ENCODE results near the gene P4HB. TPM values are rescaled to one million over a fixed set of nuclear protein-coding genes. Genes with fewer than 3 reads are reported as not detected.

The P4HB gene
- total RNA-seq, 2 experiments from 2014 or later = 388 to 577 TPM

- Histone ChIP-seq H3K4me2 (ENCODE audit: low read length) (peak overlapping the region; percentile 23; the same call in 1 of the 2 replicates), H3K9me3 (ENCODE audit: low read length) (no peaks in the 10 kb centered on the region), H3K4me3 (ENCODE audit: low read depth, low read length, poor library complexity, severe bottlenecking) (no peak overlapping the region), H3K27ac (ENCODE audit: low read depth, low read length, poor library complexity, severe bottlenecking) (peak overlapping the region; percentile 61), H3K9me2 (ENCODE audit: insufficient read depth, low read length) (no peaks in the 10 kb centered on the region), H4K20me1 (ENCODE audit: insufficient read depth, low read length) (peaks cover 5% of the 10 kb centered on the region; the same call in 1 of the 2 replicates), H3K4me1 (ENCODE audit: insufficient read depth, low read length, poor library complexity, severe bottlenecking) (peaks cover 64% of the 10 kb centered on the region), H3K36me3 (ENCODE audit: insufficient read depth, low read length) (peaks cover 76% of the 10 kb centered on the region), H2AFZ (ENCODE audit: low read length) (no peak overlapping the region), H3K79me2 (ENCODE audit: insufficient read depth, low read depth, low read length) (peaks cover 40% of the 10 kb centered on the region)
- DNase-seq (ENCODE audit: low spot score) = peak; percentile 31
- TF ChIP-seq EZH2phosphoT487 (IDR thresholded peaks at IDR 0.05; ENCODE audit: borderline replicate concordance, low read depth, low read length) = no peak
- TF ChIP-seq CTCF (conservative IDR thresholded peaks at IDR 0.05; ENCODE audit: low read length) = no peak
- BruUV-seq (replicated peaks) = no TSS peak
- CTCF ChIA-PET (ENCODE audit: unreplicated experiment) = no interaction called here
- intact Hi-C loops (cut with micrococcal nuclease; ENCODE audit: unreplicated experiment) = no loop called here
- POLR2A ChIA-PET = interaction anchor here (1.1 kb wide), 1 partner anchor 24 kb away, joined by 5 read pairs; the partner anchor contains the start of gene ANAPC11
Observed at GRCh38 chr17:81867991-81868673, 7.8 kb upstream of the P4HB start.

GRCh38 chr17:81867170-81867990 lies 7.0 kb upstream of the P4HB start:
- Histone ChIP-seq H3K27ac (ENCODE audit: low read depth, low read length, poor library complexity, severe bottlenecking) (peak overlapping the region; percentile 61), H2AFZ (ENCODE audit: low read length) (no peak overlapping the region), H3K9me3 (ENCODE audit: low read length) (no peaks in the 10 kb centered on the region), H3K79me2 (ENCODE audit: insufficient read depth, low read depth, low read length) (peaks cover 47% of the 10 kb centered on the region), H3K9me2 (ENCODE audit: insufficient read depth, low read length) (no peaks in the 10 kb centered on the region), H3K4me1 (ENCODE audit: insufficient read depth, low read length, poor library complexity, severe bottlenecking) (peaks cover 64% of the 10 kb centered on the region), H3K4me2 (ENCODE audit: low read length) (peak overlapping the region; percentile 23; the same call in 1 of the 2 replicates), H3K4me3 (ENCODE audit: low read depth, low read length, poor library complexity, severe bottlenecking) (no peak overlapping the region), H3K36me3 (ENCODE audit: insufficient read depth, low read length) (peaks cover 83% of the 10 kb centered on the region), H4K20me1 (ENCODE audit: insufficient read depth, low read length) (peaks cover 5% of the 10 kb centered on the region; the same call in 1 of the 2 replicates)
- ChIA-PET CTCF (ENCODE audit: unreplicated experiment) (no interaction called here), POLR2A (interaction anchor here (0.6 to 1.1 kb wide), 3 partner anchors 13 to 32 kb away, joined by 3 to 5 read pairs (median 3); partner anchors contain the start of gene ANAPC11)
- intact Hi-C loops (cut with micrococcal nuclease; ENCODE audit: unreplicated experiment) = no loop called here
- TF ChIP-seq EZH2phosphoT487 (IDR thresholded peaks at IDR 0.05; ENCODE audit: borderline replicate concordance, low read depth, low read length) (no peak), CTCF (conservative IDR thresholded peaks at IDR 0.05; ENCODE audit: low read length) (no peak)
- no TSS peak for BruUV-seq (replicated peaks)
- peak; percentile 67 for DNase-seq (ENCODE audit: low spot score)

Measured in OCI-LY7 (cell line).